Heart left ventricle (tissue), 13 donors: ENCODE results near the gene DNAJC28.
"Not testable (repeated sequence)": the region's sequence is repeated elsewhere in the genome, so short reads cannot be mapped to it uniquely, and the experiment has no call there.

Experiments used
- CTCF ChIP-seq, 12 donors: fragments of 200-600 bp; sonication (generic) in 4 of 12; IDR thresholded peaks; one replicate each; pipeline versions ENCODE4 v1.5.0 to v1.8.0; 2018 to 2022; ENCODE audit warnings: antibody characterized with exemption in 12 of 12, mild to moderate bottlenecking in 5 of 12
- POLR2A ChIP-seq, 2 donors: fragments of 450-650 bp; IDR thresholded peaks; one replicate each; pipeline ENCODE4 v1.6.1; 2017; ENCODE audit warnings: antibody characterized with exemption in 2 of 2, mild to moderate bottlenecking in 2 of 2, moderate library complexity in 2 of 2
- donor health status: ischemic (EF 13 %, LVEDD 7.1; RV severe dilation, severe dysfunction).
- donor health status: DM: no; HTN: yes; CAD: no.
- donor health status: DM: no; HTN: no; CAD: no.
- donor health status: ischemic (EF 25% LVEDD 6.9; RV normal size, moderate dysfunction).
- donor health status: ischemic (EF 25% LVEDD 5.7; RV mildly dilated, moderate dysfunction).
- donor health status: ischemic (EF 35%, LVEDD 5.7; RV mildly dilated, moderate dysfunction).
- donor health status: nonischemic (EF 11% LVEDD 7.7; RV severe dilation, severe dysfunction).
- donor health status: DM: yes; HTN: yes; CAD: no.
- donor health status: PGD.
- donor health status: ischemic (EF 29% LVEDD 5.4; RV normal size, mild dysfunction).
- donor health status: nonischemic (EF 23%, LVEDD 6.1; RV moderate dilation, normal function).

DNA sequence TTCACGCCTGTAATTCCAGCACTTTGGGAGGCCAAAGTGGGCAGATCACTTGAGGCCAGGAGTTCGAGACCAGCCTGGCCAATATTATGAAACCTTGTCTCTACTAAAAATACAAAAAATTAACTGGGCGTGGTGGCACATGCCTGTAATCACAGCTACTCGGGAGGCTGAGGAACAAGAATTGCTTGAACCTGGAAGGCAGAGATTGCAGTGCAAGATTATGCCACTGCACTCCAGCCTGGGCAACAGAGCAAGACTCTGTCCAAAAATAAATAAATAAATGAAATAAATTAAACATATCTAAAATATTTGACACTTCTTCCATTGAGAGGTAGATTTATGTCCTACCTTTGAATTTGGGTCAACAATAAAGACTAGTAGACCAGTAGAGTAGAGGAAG lies 22.3 kb downstream of the DNAJC28 start:
- not testable (repeated sequence) for TF ChIP-seq CTCF, POLR2A (IDR thresholded peaks at IDR 0.05)
